PC-3 (cell line): Measurements from ENCODE around the gene CACNA1C. TPM values are rescaled to one million over a fixed set of nuclear protein-coding genes. Genes with fewer than 3 reads are reported as not detected.
"Not testable (repeated sequence)": the region's sequence is repeated elsewhere in the genome, so short reads cannot be mapped to it uniquely, and the experiment has no call there.

Experiments
- ATAC-seq: fragments of 200-7000 bp; cut with Tn5 transposase; 2 replicates; pipeline ENCODE4 v1.9.1; 2020; ENCODE audit warnings: mild to moderate bottlenecking, moderate library complexity
- BruUV-seq: library from RNA; stranded (reverse); fragments of 400-500 nt; replicated peaks from 2 replicates; lab custom pipeline; 2021; lab: Mats Ljungman, UMichigan
- CTCF ChIA-PET: fragments of 300-600 bp; sonication (Branson Sonifier 250); formaldehyde crosslinking; loops from one replicate; lab custom pipeline; 2022; ENCODE audit warnings: antibody characterized with exemption; lab: Charles Lee
- POLR2A ChIA-PET: fragments of 300-600 bp; sonication (Branson Sonifier 250); formaldehyde crosslinking; loops from one replicate; lab custom pipeline; 2022; ENCODE audit warnings: antibody characterized with exemption; ENCODE audit not compliant: unreplicated experiment; lab: Charles Lee
- DNase-seq: peaks from one replicate; pipeline ENCODE4 v3.0.0-alpha.2; 2015
- H2AFZ ChIP-seq: fragments of 300-600 bp; sonication (generic); 2 replicates; pipeline ENCODE4 v1.6.0; 2016; ENCODE audit warnings: antibody characterized with exemption, low read length
- H3F3A ChIP-seq: fragments of 300-600 bp; sonication (generic); one replicate; pipeline ENCODE4 v1.6.0; 2017; ENCODE audit warnings: antibody characterized with exemption, low read length, control low read depth, mild to moderate bottlenecking; ENCODE audit not compliant: unreplicated experiment
- H3K27ac ChIP-seq: fragments of 300-600 bp; sonication (generic); 2 replicates; pipeline ENCODE4 v1.5.1; 2016; ENCODE audit warnings: mild to moderate bottlenecking, low read length
- H3K27me3 ChIP-seq: fragments of 300-600 bp; sonication (generic); 2 replicates; pipeline ENCODE4 v1.6.1; 2016; ENCODE audit warnings: low read length, mixed read lengths
- H3K36me3 ChIP-seq: fragments of 300-600 bp; sonication (generic); 2 replicates; pipeline ENCODE4 v1.6.1; 2016; ENCODE audit warnings: low read depth, mixed run types, low read length, mixed read lengths
- H3K4me1 ChIP-seq: fragments of 300-600 bp; sonication (generic); 2 replicates; pipeline ENCODE4 v1.5.1; 2016; ENCODE audit warnings: low read length; ENCODE audit not compliant: insufficient read depth
- H3K4me2 ChIP-seq: fragments of 300-600 bp; sonication (generic); 2 replicates; pipeline ENCODE4 v1.6.0; 2016; ENCODE audit warnings: low read length
- H3K4me3 ChIP-seq: fragments of 300-600 bp; sonication (generic); 2 replicates; pipeline ENCODE4 v1.5.1; 2016; ENCODE audit warnings: mild to moderate bottlenecking, low read length, mixed read lengths
- H3K79me2 ChIP-seq: fragments of 300-600 bp; sonication (generic); 2 replicates; pipeline ENCODE4 v1.6.1; 2017; ENCODE audit warnings: low read length, mixed read lengths
- H3K9ac ChIP-seq: fragments of 300-600 bp; sonication (generic); 2 replicates; pipeline ENCODE4 v1.6.0; 2016; ENCODE audit warnings: mild to moderate bottlenecking, low read length
- H3K9me2 ChIP-seq: fragments of 300-600 bp; sonication (generic); replicated peaks from 2 replicates; pipeline ENCODE4 v1.6.1; 2016; ENCODE audit warnings: mixed run types, low read length, mixed read lengths
- H3K9me3 ChIP-seq: fragments of 300-600 bp; sonication (generic); 2 replicates; pipeline ENCODE4 v1.6.1; 2016; ENCODE audit warnings: low read length, mixed read lengths
- H4K20me1 ChIP-seq: fragments of 300-600 bp; sonication (generic); 2 replicates; pipeline ENCODE4 v1.6.1; 2016; ENCODE audit warnings: low read length, mixed read lengths
- EZH2 ChIP-seq: fragments of 300-600 bp; sonication (generic); IDR thresholded peaks from one replicate; pipeline ENCODE4 v1.6.1; 2017; ENCODE audit warnings: antibody characterized with exemption, mild to moderate bottlenecking, low read length; ENCODE audit not compliant: unreplicated experiment
- EZH2phosphoT487 ChIP-seq: fragments of 300-600 bp; sonication (generic); IDR thresholded peaks from 2 replicates; pipeline ENCODE4 v1.6.1; 2018; ENCODE audit warnings: mild to moderate bottlenecking, antibody characterized with exemption, low read length, borderline replicate concordance
- intact Hi-C: fragments of 100-400 bp; cut with micrococcal nuclease; formaldehyde crosslinking; loops from 2 replicates; pipeline ENCODE4 v1.9.0; 2023
- total RNA-seq: library from RNA; depleted of rRNA; stranded (reverse); fragments of >200 nt; gene quantifications from 2 replicates; pipeline ENCODE4 v1.2.3, GENCODE V29; 2014
- TF ChIP-seq, protein P1 (sequence below): fragments of 300-600 bp; sonication (generic); conservative IDR thresholded peaks from 2 replicates; pipeline ENCODE4 v1.5.1; 2017; ENCODE audit warnings: antibody characterized with exemption, low read depth, mild to moderate bottlenecking, low read length

Gene CACNA1C
- total RNA-seq, 1 experiment from 2014 or later, result not detected

DNA sequence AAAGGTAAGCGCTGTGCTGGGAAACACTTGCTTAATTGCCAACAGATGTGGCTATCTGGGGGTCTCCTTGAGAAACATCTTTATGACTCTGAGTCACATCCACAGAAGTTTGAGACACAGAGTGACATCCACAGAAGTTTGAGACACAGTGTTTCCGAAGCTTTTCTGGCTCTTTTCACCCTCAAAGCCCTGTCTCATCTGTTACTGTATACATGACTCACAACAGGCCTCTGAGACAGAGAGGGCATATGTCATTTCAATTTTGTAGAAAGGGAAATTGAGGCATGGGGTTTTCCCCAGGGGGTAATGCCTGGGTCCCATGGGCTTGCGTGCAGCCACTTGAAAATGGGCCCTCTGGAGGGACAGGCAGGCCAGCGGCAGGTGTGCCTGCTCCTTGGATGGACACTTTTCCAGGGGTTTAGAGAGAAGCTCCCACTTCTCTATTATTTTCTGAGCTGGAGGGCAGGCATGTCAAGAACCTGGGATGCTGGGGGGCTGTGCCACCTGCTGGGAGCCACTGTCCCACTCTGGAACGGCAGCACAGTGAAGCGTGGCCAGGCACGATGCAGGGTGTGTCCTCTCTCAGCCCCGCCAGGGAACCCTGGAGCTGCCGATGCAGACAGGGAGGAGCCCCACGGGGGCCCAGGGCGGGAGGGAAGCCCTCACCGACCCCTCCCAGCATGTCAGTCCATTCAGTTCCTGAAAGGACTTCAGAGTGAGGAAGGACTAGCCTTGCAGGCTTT, 630.7 kb downstream of the CACNA1C start:
- H3K4me3 ChIP-seq, result no peak overlapping the region
- H3K79me2 ChIP-seq, result no peaks in the 10 kb centered on the region
- intact Hi-C loops, result no loop called here
- H3K27me3 ChIP-seq, result peaks cover 26% of the 10 kb centered on the region
- no peaks in the 10 kb centered on the region for H3K36me3 ChIP-seq
- no peaks in the 10 kb centered on the region for H3K9me3 ChIP-seq
- H3K27ac ChIP-seq, result no peak overlapping the region
- H4K20me1 ChIP-seq, result no peaks in the 10 kb centered on the region
- H2AFZ ChIP-seq, result no peak overlapping the region
- POLR2A ChIA-PET, result no interaction called here
- no peak overlapping the region for H3K9ac ChIP-seq
- no peak overlapping the region for H3K4me2 ChIP-seq
- H3K4me1 ChIP-seq, result no peaks in the 10 kb centered on the region
- DNase-seq, result no peak
- CTCF ChIA-PET, result no interaction called here
- no peak for ATAC-seq
- BruUV-seq, result no TSS peak
- no peaks in the 10 kb centered on the region for H3F3A ChIP-seq
- TF ChIP-seq EZH2, result no peak
- TF ChIP-seq, protein P1, sequence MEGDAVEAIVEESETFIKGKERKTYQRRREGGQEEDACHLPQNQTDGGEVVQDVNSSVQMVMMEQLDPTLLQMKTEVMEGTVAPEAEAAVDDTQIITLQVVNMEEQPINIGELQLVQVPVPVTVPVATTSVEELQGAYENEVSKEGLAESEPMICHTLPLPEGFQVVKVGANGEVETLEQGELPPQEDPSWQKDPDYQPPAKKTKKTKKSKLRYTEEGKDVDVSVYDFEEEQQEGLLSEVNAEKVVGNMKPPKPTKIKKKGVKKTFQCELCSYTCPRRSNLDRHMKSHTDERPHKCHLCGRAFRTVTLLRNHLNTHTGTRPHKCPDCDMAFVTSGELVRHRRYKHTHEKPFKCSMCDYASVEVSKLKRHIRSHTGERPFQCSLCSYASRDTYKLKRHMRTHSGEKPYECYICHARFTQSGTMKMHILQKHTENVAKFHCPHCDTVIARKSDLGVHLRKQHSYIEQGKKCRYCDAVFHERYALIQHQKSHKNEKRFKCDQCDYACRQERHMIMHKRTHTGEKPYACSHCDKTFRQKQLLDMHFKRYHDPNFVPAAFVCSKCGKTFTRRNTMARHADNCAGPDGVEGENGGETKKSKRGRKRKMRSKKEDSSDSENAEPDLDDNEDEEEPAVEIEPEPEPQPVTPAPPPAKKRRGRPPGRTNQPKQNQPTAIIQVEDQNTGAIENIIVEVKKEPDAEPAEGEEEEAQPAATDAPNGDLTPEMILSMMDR, result 0 out of 2 replicates have a peak, but pooled peaks have one; percentile 6
- H3K9me2 ChIP-seq, result no peaks in the 10 kb centered on the region

DNA sequence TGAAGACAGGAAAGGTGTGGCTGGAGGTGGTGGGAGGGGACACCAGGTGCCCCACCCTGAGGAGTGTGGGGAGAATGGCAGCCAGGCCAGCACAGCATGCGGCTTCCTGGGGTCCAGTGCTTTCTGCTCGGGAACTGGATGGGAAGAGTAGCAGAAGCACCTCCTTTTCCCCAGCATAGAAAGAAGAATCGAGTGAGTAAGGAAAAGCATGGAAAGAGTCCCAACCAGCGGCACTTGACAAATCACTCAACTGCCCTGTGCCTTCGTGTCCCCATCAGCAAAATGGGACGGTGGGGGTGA, 631.2 kb downstream of the CACNA1C start:
- POLR2A ChIA-PET, H3K9me3 ChIP-seq, DNase-seq, H3K9me2 ChIP-seq, H3F3A ChIP-seq, H3K79me2 ChIP-seq, H3K4me2 ChIP-seq, BruUV-seq, H3K36me3 ChIP-seq, intact Hi-C loops, H2AFZ ChIP-seq, CTCF ChIA-PET, H3K4me1 ChIP-seq, H4K20me1 ChIP-seq, H3K27ac ChIP-seq, H3K9ac ChIP-seq, ATAC-seq, H3K4me3 ChIP-seq: not testable (repeated sequence)
- peaks cover 21% of the 10 kb centered on the region; the same call in 1 of the 2 replicates for H3K27me3 ChIP-seq

DNA sequence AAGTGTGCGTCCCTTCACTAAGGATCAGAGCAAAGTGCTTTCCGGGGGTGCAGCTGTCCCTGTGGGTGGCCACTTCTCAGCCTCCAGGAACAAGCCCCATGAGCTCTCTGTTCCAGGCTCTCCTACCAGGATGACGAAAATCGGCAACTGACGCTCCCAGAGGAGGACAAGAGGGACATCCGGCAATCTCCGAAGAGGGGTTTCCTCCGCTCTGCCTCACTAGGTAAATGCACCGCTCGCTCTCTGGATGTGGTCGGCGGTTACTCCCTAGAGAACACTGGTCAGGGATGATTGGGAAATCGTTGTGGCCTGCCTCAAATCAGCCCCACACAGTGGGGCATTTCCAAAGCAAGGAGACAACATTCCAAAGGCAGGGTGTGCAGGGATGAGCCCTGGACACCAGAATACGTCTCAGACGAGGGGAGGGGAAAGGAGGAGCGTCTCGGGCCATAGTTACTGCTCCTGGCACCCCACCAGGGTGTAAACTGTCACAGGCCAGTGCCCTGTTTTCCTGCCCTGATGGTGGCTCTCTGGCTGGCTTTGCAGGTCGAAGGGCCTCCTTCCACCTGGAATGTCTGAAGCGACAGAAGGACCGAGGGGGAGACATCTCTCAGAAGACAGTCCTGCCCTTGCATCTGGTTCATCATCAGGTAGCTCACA, 633.0 kb downstream of the CACNA1C start:
- H3F3A ChIP-seq, H3K4me2 ChIP-seq, H3K9me3 ChIP-seq, H3K36me3 ChIP-seq, DNase-seq, H3K4me1 ChIP-seq, H3K4me3 ChIP-seq, CTCF ChIA-PET, ATAC-seq, H3K9me2 ChIP-seq, intact Hi-C loops, H4K20me1 ChIP-seq, H3K9ac ChIP-seq, BruUV-seq, H2AFZ ChIP-seq, POLR2A ChIA-PET, H3K79me2 ChIP-seq, H3K27ac ChIP-seq: not testable (repeated sequence)
- peaks cover 29% of the 10 kb centered on the region for H3K27me3 ChIP-seq

DNA sequence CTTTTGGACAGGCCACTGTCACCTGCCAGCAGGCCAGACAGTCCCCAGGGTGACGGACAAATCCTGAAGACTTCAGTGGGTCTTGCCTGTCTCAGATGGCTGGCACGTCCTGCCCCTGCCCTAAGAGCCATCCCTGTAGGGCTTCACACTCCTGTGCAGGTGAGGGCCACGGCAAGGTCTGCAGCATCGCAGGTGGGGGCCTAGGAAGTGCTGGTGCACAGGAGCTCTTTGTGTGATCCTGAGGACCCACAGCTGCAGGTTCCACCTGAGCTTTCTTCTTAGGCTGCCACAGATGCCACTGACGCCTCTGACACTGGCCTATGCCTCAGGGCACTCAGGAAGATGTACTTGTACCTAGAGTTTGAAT, 633.5 kb downstream of the CACNA1C start:
- no peaks in the 10 kb centered on the region for H3F3A ChIP-seq
- H3K9me3 ChIP-seq, result no peaks in the 10 kb centered on the region
- H3K9me2 ChIP-seq, result no peaks in the 10 kb centered on the region
- ChIA-PET POLR2A (no interaction called here), CTCF (no interaction called here)
- H3K27me3 ChIP-seq, result peaks cover 34% of the 10 kb centered on the region
- no peaks in the 10 kb centered on the region for H3K4me1 ChIP-seq
- H4K20me1 ChIP-seq, result no peaks in the 10 kb centered on the region
- intact Hi-C loops, result no loop called here
- no peaks in the 10 kb centered on the region for H3K36me3 ChIP-seq
- ATAC-seq, result no peak
- no peak overlapping the region for H3K9ac ChIP-seq
- no peak overlapping the region for H3K27ac ChIP-seq
- H3K4me3 ChIP-seq, result no peak overlapping the region
- H3K79me2 ChIP-seq, result no peaks in the 10 kb centered on the region
- no peak overlapping the region for H2AFZ ChIP-seq
- H3K4me2 ChIP-seq, result no peak overlapping the region
- BruUV-seq, result no TSS peak
- DNase-seq, result no peak
- TF ChIP-seq EZH2phosphoT487, result no peak
- no peak for TF ChIP-seq EZH2
- TF ChIP-seq, protein P1, result no peak
